VCaP (cell line): ENCODE measurements around the gene LLGL2.
"Not testable (repeated sequence)": the region's sequence is repeated elsewhere in the genome, so short reads cannot be mapped to it uniquely, and the experiment has no call there.

Experiments used
- H3K27ac ChIP-seq: fragments of 450-650 bp; 2 replicates; pipeline ENCODE4 v1.5.1; 2017
- TF ChIP-seq, protein P1 (sequence below): fragments of 450-650 bp; conservative IDR thresholded peaks from 2 replicates; pipeline ENCODE4 v1.5.1; 2017; ENCODE audit warnings: mild to moderate bottlenecking, moderate library complexity

Gene LLGL2

DNA sequence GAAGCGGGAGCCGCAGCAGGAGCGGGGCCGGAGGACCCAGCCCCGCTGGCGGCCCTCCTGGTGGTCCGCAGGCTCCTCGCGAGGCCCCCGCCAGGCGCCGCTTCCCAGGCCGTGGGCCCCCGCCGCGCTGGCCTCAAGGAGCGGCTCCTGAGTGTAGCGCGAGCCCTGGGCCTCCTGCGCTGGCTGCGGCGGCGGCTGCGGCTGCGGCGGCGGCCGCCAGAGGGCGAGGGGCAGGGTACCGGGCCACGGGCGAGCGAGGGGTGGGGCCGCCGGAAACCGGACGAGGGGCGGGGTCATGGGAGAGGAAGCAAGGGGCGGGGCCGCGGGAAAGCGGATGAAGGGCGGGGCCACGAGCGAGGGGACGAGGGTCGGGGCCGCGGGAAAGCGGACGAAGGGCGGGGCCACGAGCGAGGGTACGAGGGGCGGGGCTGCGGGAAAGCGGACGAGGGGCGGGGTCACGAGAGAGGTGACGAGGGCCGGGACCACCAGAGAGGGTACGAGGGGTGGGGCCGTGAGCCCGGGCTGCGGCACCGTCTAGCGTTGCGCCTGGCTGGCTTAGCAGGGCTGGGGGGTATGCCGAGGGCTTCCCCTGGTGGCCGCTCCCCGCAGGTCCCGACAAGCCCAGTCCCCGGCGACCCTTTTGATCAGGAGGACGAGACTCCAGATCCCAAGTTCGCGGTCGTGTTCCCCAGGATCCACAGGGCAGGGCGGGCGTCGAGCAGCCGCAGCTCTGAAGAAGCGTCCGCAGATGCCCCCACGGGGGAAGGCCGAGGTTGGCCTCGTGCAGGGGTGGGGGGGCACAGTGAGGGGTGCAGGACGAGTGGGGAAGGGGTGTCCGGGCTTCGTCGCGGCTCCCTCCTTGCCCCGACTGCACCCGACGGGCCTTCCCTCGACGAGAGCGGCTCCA is 63.8 kb downstream of the LLGL2 start:
- TF ChIP-seq, protein P1, sequence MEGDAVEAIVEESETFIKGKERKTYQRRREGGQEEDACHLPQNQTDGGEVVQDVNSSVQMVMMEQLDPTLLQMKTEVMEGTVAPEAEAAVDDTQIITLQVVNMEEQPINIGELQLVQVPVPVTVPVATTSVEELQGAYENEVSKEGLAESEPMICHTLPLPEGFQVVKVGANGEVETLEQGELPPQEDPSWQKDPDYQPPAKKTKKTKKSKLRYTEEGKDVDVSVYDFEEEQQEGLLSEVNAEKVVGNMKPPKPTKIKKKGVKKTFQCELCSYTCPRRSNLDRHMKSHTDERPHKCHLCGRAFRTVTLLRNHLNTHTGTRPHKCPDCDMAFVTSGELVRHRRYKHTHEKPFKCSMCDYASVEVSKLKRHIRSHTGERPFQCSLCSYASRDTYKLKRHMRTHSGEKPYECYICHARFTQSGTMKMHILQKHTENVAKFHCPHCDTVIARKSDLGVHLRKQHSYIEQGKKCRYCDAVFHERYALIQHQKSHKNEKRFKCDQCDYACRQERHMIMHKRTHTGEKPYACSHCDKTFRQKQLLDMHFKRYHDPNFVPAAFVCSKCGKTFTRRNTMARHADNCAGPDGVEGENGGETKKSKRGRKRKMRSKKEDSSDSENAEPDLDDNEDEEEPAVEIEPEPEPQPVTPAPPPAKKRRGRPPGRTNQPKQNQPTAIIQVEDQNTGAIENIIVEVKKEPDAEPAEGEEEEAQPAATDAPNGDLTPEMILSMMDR = peak; percentile 87
- peak overlapping the region; percentile 72 for H3K27ac ChIP-seq

DNA sequence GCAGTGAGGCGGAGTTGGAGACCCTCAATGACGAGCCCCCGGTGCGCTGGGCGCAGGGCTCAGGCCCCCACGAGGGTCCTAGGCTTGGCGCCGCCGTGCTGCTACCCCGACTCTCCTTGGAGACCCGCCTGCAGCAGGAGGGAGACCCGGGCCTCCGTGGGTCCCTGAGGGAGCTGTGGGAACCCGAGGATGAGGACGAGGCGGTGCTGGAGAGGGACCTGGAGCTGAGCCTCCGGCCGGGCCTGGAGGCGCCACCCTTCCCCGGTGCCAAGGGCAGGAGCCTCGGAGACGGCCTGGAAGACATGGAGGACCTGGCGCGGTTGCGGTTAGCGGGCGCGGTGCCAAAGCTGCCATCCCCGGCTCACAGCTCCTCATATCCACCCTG is 64.4 kb downstream of the LLGL2 start:
- H3K27ac ChIP-seq = no peak overlapping the region
- TF ChIP-seq, protein P1 = no peak

DNA sequence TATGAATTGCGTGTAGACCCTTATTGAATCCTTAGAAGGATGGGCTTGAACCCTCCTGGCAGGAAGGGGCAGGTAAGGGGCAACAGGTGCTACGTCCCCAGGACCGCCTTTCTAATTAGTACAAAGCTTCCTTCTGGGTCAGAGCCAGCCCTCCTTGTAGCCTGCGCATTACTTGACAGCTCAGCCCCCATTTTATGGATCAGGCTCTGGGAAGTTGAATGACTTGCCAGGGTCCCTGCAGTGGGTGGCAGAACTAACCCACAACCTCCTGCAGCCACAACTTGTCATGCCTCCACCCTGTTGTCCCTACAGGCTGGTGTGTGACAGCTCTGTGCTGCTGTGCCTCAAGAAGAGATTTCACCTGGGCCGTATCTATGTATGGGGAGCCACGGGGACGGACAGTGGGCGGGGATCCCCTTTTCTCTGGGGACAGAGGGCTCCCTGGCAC is 64.8 kb downstream of the LLGL2 start:
- no peak overlapping the region for H3K27ac ChIP-seq
- TF ChIP-seq, protein P1 = no peak

DNA sequence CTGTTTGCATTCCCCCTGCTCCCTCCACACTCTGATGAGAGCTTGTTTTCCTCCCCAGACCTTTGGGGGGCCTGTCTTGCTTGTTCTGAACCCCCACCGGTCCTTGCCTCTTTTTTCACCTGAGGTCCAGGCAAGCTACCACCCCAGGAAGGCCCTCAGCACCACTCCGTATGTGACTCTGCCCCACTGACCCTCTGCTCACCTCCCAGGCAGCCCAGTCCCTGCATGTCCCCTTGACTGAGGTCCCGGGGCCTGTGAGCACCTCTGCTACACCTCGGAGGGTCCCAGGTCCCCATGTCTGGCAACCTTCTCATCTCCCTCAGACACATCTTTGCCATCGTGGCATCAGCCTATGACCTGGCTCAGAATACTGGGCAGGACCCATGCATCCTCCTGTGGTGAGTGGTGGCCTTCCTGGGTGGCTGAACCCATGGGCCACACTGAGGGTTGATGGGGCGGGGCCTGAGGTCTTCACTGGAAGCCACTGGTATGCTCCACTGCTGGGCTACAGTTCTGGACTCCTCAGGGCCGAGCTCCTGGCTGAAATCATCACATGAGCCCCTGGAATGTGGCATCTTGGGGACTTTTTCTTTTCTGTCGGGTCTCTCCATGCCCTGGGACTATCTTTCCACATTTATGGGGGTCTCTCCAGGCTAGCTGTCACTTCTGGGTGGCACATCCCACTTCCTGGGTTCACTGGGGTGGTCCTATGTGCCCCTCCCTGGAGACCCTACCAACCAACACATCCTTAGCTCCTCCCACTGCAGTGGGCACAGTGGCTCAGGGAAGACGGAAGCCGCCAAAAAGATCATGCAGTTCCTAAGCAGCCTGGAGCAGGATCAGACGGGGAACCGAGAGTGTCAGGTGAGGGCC is 65.6 kb downstream of the LLGL2 start:
- H3K27ac ChIP-seq = no peak overlapping the region
- TF ChIP-seq, protein P1 = no peak

DNA sequence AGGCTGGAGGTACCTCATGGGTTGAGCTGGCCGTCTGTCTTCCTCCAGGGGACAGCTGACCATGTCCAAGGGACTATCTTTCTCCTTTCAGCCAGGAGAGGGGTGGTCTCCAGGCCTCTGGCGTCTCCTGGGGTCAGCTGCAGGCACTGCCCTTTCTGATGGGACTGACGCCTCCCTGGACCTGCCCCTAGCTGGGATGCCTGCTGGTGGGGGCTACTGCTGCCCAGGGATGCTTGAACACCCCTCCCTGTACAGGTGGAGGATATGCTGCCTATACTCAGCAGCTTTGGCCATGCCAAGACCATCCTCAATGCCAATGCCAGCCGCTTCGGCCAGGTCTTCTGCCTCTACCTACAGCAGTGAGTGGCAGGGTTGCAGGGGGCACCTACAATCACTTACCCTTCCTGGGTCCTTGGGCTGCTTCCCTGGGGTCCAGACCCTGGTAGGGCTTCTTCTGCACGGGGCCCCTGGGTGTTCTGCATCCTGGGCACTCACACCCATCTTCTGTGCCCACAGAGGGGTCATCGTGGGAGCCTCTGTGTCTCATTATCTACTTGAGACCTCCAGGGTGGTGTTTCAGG is 66.3 kb downstream of the LLGL2 start:
- TF ChIP-seq, protein P1 = no peak
- H3K27ac ChIP-seq = no peak overlapping the region

DNA sequence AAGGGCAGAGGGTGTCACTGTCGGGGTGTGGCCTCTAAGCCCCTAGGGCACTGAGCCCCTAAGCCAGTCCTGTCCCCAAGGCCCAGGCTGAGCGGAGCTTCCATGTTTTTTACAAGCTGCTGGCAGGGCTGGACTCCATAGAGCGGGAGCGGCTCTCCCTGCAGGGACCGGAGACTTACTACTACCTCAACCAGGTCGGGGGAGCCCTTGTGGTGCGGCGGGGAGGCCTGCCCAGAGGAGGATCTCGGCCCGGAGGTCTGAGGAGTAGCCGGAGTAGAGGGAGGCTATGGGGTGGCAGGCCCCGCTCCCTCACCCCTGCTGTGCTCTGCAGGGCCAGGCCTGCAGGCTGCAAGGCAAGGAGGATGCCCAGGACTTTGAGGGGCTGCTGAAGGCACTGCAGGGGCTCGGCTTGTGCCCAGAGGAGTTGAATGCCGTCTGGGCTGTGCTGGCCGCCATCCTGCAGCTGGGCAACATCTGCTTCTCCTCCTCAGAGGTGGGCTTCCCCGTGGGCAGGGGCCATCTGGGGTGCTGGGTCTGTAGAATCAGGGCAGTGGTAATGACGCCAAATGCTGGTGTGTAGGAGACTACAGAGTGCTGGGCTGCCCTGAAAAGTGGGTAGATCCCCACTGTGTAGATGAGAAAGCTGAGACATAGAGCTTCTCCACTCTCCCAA is 67.0 kb downstream of the LLGL2 start:
- TF ChIP-seq, protein P1 = no peak

DNA sequence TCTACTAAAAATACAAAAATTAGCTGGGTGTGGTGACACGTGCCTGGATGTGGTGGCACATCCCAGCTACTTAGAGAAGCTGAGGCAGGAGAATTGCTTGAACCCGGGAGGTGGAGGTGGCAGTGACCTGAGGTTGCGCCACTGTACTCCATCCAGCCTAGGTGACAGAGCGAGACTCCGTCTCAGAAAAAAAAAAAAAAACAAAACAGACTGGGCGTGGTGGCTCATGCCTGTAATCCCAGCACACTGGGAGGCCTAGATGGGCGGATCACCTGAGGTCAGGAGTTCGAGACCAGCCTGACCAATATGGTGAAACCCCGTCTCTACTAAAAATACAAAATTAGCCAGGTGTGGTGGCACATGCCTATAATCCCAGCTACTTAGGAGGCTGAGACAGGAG is 67.9 kb downstream of the LLGL2 start:
- not testable (repeated sequence) for H3K27ac ChIP-seq

More for the DNA sequence above, 67.0 kb downstream of the LLGL2 start:
- H3K27ac ChIP-seq = no peak overlapping the region
